ENCODE data around the gene ASPHD2.

ASPHD2 gene

GRCh38 chr22:26461188-26461810 lies 32.2 kb downstream of the ASPHD2 start:
- H3K27ac ChIP-seq (ENCODE audit: poor library complexity, severe bottlenecking), result peak overlapping the region; percentile 58
- TF ChIP-seq CTCF (IDR thresholded peaks at IDR 0.05; ENCODE audit: poor library complexity, severe bottlenecking), result peak; percentile 89
- H3K4me3 ChIP-seq (ENCODE audit: severe bottlenecking), result no peak overlapping the region
- no peaks in the 10 kb centered on the region for H3K27me3 ChIP-seq (ENCODE audit: insufficient read depth, poor library complexity, severe bottlenecking)
- DNase-seq (ENCODE audit: low spot score) (no peak), ATAC-seq (ENCODE audit: low read depth) (peak; percentile 77)
- peaks cover 85% of the 10 kb centered on the region for H3K36me3 ChIP-seq (ENCODE audit: low read depth)
- H3K4me1 ChIP-seq (ENCODE audit: insufficient read depth, poor library complexity, severe bottlenecking), result peaks cover 13% of the 10 kb centered on the region
- no peaks in the 10 kb centered on the region for H3K9me3 ChIP-seq (ENCODE audit: severe bottlenecking)

- no peaks in the 10 kb centered on the region for H3K9me3 ChIP-seq (ENCODE audit: severe bottlenecking)
- peak overlapping the region; percentile 58 for H3K27ac ChIP-seq (ENCODE audit: poor library complexity, severe bottlenecking)
- no peak for TF ChIP-seq CTCF (IDR thresholded peaks at IDR 0.05; ENCODE audit: poor library complexity, severe bottlenecking)
- no peak for ATAC-seq (ENCODE audit: low read depth)
- H3K4me1 ChIP-seq (ENCODE audit: insufficient read depth, poor library complexity, severe bottlenecking), result peaks cover 13% of the 10 kb centered on the region
- H3K27me3 ChIP-seq (ENCODE audit: insufficient read depth, poor library complexity, severe bottlenecking), result no peaks in the 10 kb centered on the region
- DNase-seq (ENCODE audit: low spot score), result no peak
- no peak overlapping the region for H3K4me3 ChIP-seq (ENCODE audit: severe bottlenecking)
- H3K36me3 ChIP-seq (ENCODE audit: low read depth), result peaks cover 87% of the 10 kb centered on the region
Measured at GRCh38 chr22:26462051-26462450, 33.0 kb downstream of the ASPHD2 start.

- TF ChIP-seq CTCF (IDR thresholded peaks at IDR 0.05; ENCODE audit: poor library complexity, severe bottlenecking), result no peak
- Histone ChIP-seq H3K36me3 (ENCODE audit: low read depth) (peaks cover 87% of the 10 kb centered on the region), H3K9me3 (ENCODE audit: severe bottlenecking) (no peaks in the 10 kb centered on the region), H3K4me3 (ENCODE audit: severe bottlenecking) (no peak overlapping the region), H3K27me3 (ENCODE audit: insufficient read depth, poor library complexity, severe bottlenecking) (no peaks in the 10 kb centered on the region), H3K4me1 (ENCODE audit: insufficient read depth, poor library complexity, severe bottlenecking) (peaks cover 13% of the 10 kb centered on the region), H3K27ac (ENCODE audit: poor library complexity, severe bottlenecking) (peak overlapping the region; percentile 58)
- ATAC-seq (ENCODE audit: low read depth) (no peak), DNase-seq (ENCODE audit: low spot score) (no peak)
Measured at GRCh38 chr22:26462641-26463040, 33.6 kb downstream of the ASPHD2 start.

- no peak for TF ChIP-seq CTCF (IDR thresholded peaks at IDR 0.05; ENCODE audit: poor library complexity, severe bottlenecking)
- DNase-seq (ENCODE audit: low spot score) (no peak), ATAC-seq (ENCODE audit: low read depth) (no peak)
- Histone ChIP-seq H3K4me3 (ENCODE audit: severe bottlenecking) (no peak overlapping the region), H3K27ac (ENCODE audit: poor library complexity, severe bottlenecking) (peak overlapping the region; percentile 58), H3K27me3 (ENCODE audit: insufficient read depth, poor library complexity, severe bottlenecking) (no peaks in the 10 kb centered on the region), H3K9me3 (ENCODE audit: severe bottlenecking) (no peaks in the 10 kb centered on the region), H3K4me1 (ENCODE audit: insufficient read depth, poor library complexity, severe bottlenecking) (peaks cover 13% of the 10 kb centered on the region), H3K36me3 (ENCODE audit: low read depth) (peaks cover 87% of the 10 kb centered on the region)
Measured at GRCh38 chr22:26463101-26463661, 34.1 kb downstream of the ASPHD2 start.

- Histone ChIP-seq H3K36me3 (ENCODE audit: low read depth) (peaks cover 92% of the 10 kb centered on the region), H3K4me3 (ENCODE audit: severe bottlenecking) (no peak overlapping the region), H3K4me1 (ENCODE audit: insufficient read depth, poor library complexity, severe bottlenecking) (peaks cover 13% of the 10 kb centered on the region), H3K27me3 (ENCODE audit: insufficient read depth, poor library complexity, severe bottlenecking) (no peaks in the 10 kb centered on the region), H3K27ac (ENCODE audit: poor library complexity, severe bottlenecking) (peak overlapping the region; percentile 33), H3K9me3 (ENCODE audit: severe bottlenecking) (no peaks in the 10 kb centered on the region)
- no peak for TF ChIP-seq CTCF (IDR thresholded peaks at IDR 0.05; ENCODE audit: poor library complexity, severe bottlenecking)
- DNase-seq (ENCODE audit: low spot score) (no peak), ATAC-seq (ENCODE audit: low read depth) (no peak)
Measured at GRCh38 chr22:26463688-26464087, 34.6 kb downstream of the ASPHD2 start.

Measured in RWPE2 (cell line).